Measurements from ENCODE around the gene PDLIM3. TPM values are rescaled to one million over a fixed set of nuclear protein-coding genes. Genes with fewer than 3 reads are reported as not detected.
A peak's percentile ranks its signal among the peaks of the same experiment; 100 is the strongest.

The PDLIM3 gene
- total RNA-seq, 1 experiment from 2014 or later: 4.8 TPM

GRCh38 chr4:185566425-185566824 lies 31.1 kb upstream of the PDLIM3 start:
- CTCF ChIA-PET: no interaction called here
- Histone ChIP-seq H3K4me1 (peaks cover 21% of the 10 kb centered on the region), H3K27me3 (replicated peaks; ENCODE audit: control insufficient read depth, insufficient read depth, low read length) (no peaks in the 10 kb centered on the region), H3K9me3 (no peaks in the 10 kb centered on the region), H3K36me3 (ENCODE audit: control insufficient read depth, insufficient read depth, low read length) (no peaks in the 10 kb centered on the region), H3K4me3 (ENCODE audit: low read depth, low read length) (no peak overlapping the region)
- intact Hi-C loops (cut with micrococcal nuclease; ENCODE audit: unreplicated experiment): no loop called here
- Mint-ChIP-seq H3K27me3 (ENCODE audit: insufficient read depth, unreplicated experiment) (no peaks in the 10 kb centered on the region), H3K4me1 (ENCODE audit: low read depth, unreplicated experiment) (peaks cover 19% of the 10 kb centered on the region), H3K27ac (ENCODE audit: unreplicated experiment) (peak overlapping the region; percentile 69), H3K4me3 (ENCODE audit: unreplicated experiment) (no peak overlapping the region), H3K9me3 (ENCODE audit: unreplicated experiment) (no peaks in the 10 kb centered on the region), H3K36me3 (ENCODE audit: insufficient read depth, unreplicated experiment) (no peaks in the 10 kb centered on the region)
- no TSS peak for BruUV-seq (replicated peaks)
- POLR2A ChIA-PET: no interaction called here
- TF ChIP-seq CTCF (IDR thresholded peaks at IDR 0.05; ENCODE audit: insufficient read depth in 1 of 2, low read depth in 1 of 2, low read length in 1 of 2, severe bottlenecking in 1 of 2, unreplicated experiment in 1 of 2): no peak
- DNase-seq: no peak

GRCh38 chr4:185565696-185566095 lies 30.4 kb upstream of the PDLIM3 start:
- CTCF ChIA-PET: no interaction called here
- Mint-ChIP-seq H3K27ac (ENCODE audit: unreplicated experiment) (no peak overlapping the region), H3K36me3 (ENCODE audit: insufficient read depth, unreplicated experiment) (no peaks in the 10 kb centered on the region), H3K9me3 (ENCODE audit: unreplicated experiment) (no peaks in the 10 kb centered on the region), H3K27me3 (ENCODE audit: insufficient read depth, unreplicated experiment) (no peaks in the 10 kb centered on the region), H3K4me3 (ENCODE audit: unreplicated experiment) (no peak overlapping the region), H3K4me1 (ENCODE audit: low read depth, unreplicated experiment) (peaks cover 19% of the 10 kb centered on the region)
- POLR2A ChIA-PET: no interaction called here
- Histone ChIP-seq H3K36me3 (ENCODE audit: control insufficient read depth, insufficient read depth, low read length) (no peaks in the 10 kb centered on the region), H3K4me1 (peaks cover 21% of the 10 kb centered on the region), H3K4me3 (ENCODE audit: low read depth, low read length) (no peak overlapping the region), H3K27me3 (replicated peaks; ENCODE audit: control insufficient read depth, insufficient read depth, low read length) (no peaks in the 10 kb centered on the region), H3K9me3 (no peaks in the 10 kb centered on the region)
- no TSS peak for BruUV-seq (replicated peaks)
- no peak for TF ChIP-seq CTCF (IDR thresholded peaks at IDR 0.05; ENCODE audit: insufficient read depth in 1 of 2, low read depth in 1 of 2, low read length in 1 of 2, severe bottlenecking in 1 of 2, unreplicated experiment in 1 of 2)
- DNase-seq: no peak
- intact Hi-C loops (cut with micrococcal nuclease; ENCODE audit: unreplicated experiment): no loop called here

- CTCF ChIA-PET: no interaction called here
- no peak for DNase-seq
- peaks cover 28% of the 10 kb centered on the region for H3K4me1 ChIP-seq
Measured at GRCh38 chr4:185564349-185564748, 29.0 kb upstream of the PDLIM3 start.

More at GRCh38 chr4:185564349-185564748, 29.0 kb upstream of the PDLIM3 start:
- Mint-ChIP-seq H3K9me3 (ENCODE audit: unreplicated experiment) (peaks cover 1% of the 10 kb centered on the region), H3K27me3 (ENCODE audit: insufficient read depth, unreplicated experiment) (no peaks in the 10 kb centered on the region), H3K4me1 (ENCODE audit: low read depth, unreplicated experiment) (peaks cover 28% of the 10 kb centered on the region), H3K36me3 (ENCODE audit: insufficient read depth, unreplicated experiment) (no peaks in the 10 kb centered on the region), H3K27ac (ENCODE audit: unreplicated experiment) (no peak overlapping the region), H3K4me3 (ENCODE audit: unreplicated experiment) (no peak overlapping the region)
- POLR2A ChIA-PET: no interaction called here
- Histone ChIP-seq H3K27me3 (replicated peaks; ENCODE audit: control insufficient read depth, insufficient read depth, low read length) (no peaks in the 10 kb centered on the region), H3K36me3 (ENCODE audit: control insufficient read depth, insufficient read depth, low read length) (no peaks in the 10 kb centered on the region), H3K9me3 (no peaks in the 10 kb centered on the region), H3K4me3 (ENCODE audit: low read depth, low read length) (no peak overlapping the region)
- no TSS peak for BruUV-seq (replicated peaks)
- intact Hi-C loops (cut with micrococcal nuclease; ENCODE audit: unreplicated experiment): no loop called here
- TF ChIP-seq CTCF (IDR thresholded peaks at IDR 0.05; ENCODE audit: insufficient read depth in 1 of 2, low read depth in 1 of 2, low read length in 1 of 2, severe bottlenecking in 1 of 2, unreplicated experiment in 1 of 2): no peak
